ENCODE measurements around the gene LRP1B. TPM values are rescaled to one million over a fixed set of nuclear protein-coding genes. Genes with fewer than 3 reads are reported as not detected.

Gene LRP1B
- total RNA-seq, 1 experiment from 2014 or later = not detected

- H3K36me3 ChIP-seq = no peaks in the 10 kb centered on the region
- DNase-seq = no peak
- H3K27me3 ChIP-seq = no peaks in the 10 kb centered on the region
- no peak overlapping the region for H3K4me3 ChIP-seq
- H3K9me3 ChIP-seq = no peaks in the 10 kb centered on the region
Observed at GRCh38 chr2:141589314-141589713, 541.5 kb downstream of the LRP1B start.

GRCh38 chr2:141586985-141587384 is 543.8 kb downstream of the LRP1B start:
- H3K9me3 ChIP-seq = no peaks in the 10 kb centered on the region
- DNase-seq = no peak
- no peaks in the 10 kb centered on the region for H3K27me3 ChIP-seq
- H3K4me3 ChIP-seq = no peak overlapping the region
- H3K36me3 ChIP-seq = no peaks in the 10 kb centered on the region

- no peak for DNase-seq
- Histone ChIP-seq H3K9me3 (no peaks in the 10 kb centered on the region), H3K36me3 (no peaks in the 10 kb centered on the region), H3K4me3 (no peak overlapping the region), H3K27me3 (no peaks in the 10 kb centered on the region)
Observed at GRCh38 chr2:141582213-141582612, 548.6 kb downstream of the LRP1B start.

- DNase-seq = no peak
- Histone ChIP-seq H3K36me3 (no peaks in the 10 kb centered on the region), H3K27me3 (no peaks in the 10 kb centered on the region), H3K9me3 (no peaks in the 10 kb centered on the region), H3K4me3 (no peak overlapping the region)
Observed at GRCh38 chr2:141579071-141579470, 551.7 kb downstream of the LRP1B start.

- no peaks in the 10 kb centered on the region for H3K36me3 ChIP-seq
- no peaks in the 10 kb centered on the region for H3K9me3 ChIP-seq
- DNase-seq = no peak
- H3K4me3 ChIP-seq = no peak overlapping the region
- no peaks in the 10 kb centered on the region for H3K27me3 ChIP-seq
Observed at GRCh38 chr2:141570474-141571131, 560.2 kb downstream of the LRP1B start.

GRCh38 chr2:141569941-141570340 is 560.9 kb downstream of the LRP1B start:
- Histone ChIP-seq H3K9me3 (no peaks in the 10 kb centered on the region), H3K4me3 (no peak overlapping the region), H3K36me3 (no peaks in the 10 kb centered on the region), H3K27me3 (no peaks in the 10 kb centered on the region)
- no peak for DNase-seq

- no peaks in the 10 kb centered on the region for H3K27me3 ChIP-seq
- no peak overlapping the region for H3K4me3 ChIP-seq
- H3K36me3 ChIP-seq = no peaks in the 10 kb centered on the region
- no peaks in the 10 kb centered on the region for H3K9me3 ChIP-seq
- DNase-seq = no peak
Observed at GRCh38 chr2:141565597-141565996, 565.2 kb downstream of the LRP1B start.

- Histone ChIP-seq H3K4me3 (no peak overlapping the region), H3K36me3 (no peaks in the 10 kb centered on the region), H3K27me3 (no peaks in the 10 kb centered on the region), H3K9me3 (no peaks in the 10 kb centered on the region)
- no peak for DNase-seq
Observed at GRCh38 chr2:141560723-141561122, 570.1 kb downstream of the LRP1B start.

- Histone ChIP-seq H3K4me3 (no peak overlapping the region), H3K36me3 (no peaks in the 10 kb centered on the region), H3K9me3 (no peaks in the 10 kb centered on the region), H3K27me3 (no peaks in the 10 kb centered on the region)
- peak; percentile 52 for DNase-seq
Observed at GRCh38 chr2:141557329-141558095, 573.3 kb downstream of the LRP1B start.

GRCh38 chr2:141555876-141556470 is 574.8 kb downstream of the LRP1B start:
- no peak overlapping the region for H3K4me3 ChIP-seq
- H3K9me3 ChIP-seq = no peaks in the 10 kb centered on the region
- no peaks in the 10 kb centered on the region for H3K27me3 ChIP-seq
- no peaks in the 10 kb centered on the region for H3K36me3 ChIP-seq
- DNase-seq = peak; percentile 10

- H3K27me3 ChIP-seq = no peaks in the 10 kb centered on the region
- DNase-seq = no peak
- no peak overlapping the region for H3K4me3 ChIP-seq
- no peaks in the 10 kb centered on the region for H3K9me3 ChIP-seq
- no peaks in the 10 kb centered on the region for H3K36me3 ChIP-seq
Observed at GRCh38 chr2:141554810-141555209, 576.0 kb downstream of the LRP1B start.

- DNase-seq = no peak
- Histone ChIP-seq H3K36me3 (no peaks in the 10 kb centered on the region), H3K9me3 (no peaks in the 10 kb centered on the region), H3K4me3 (no peak overlapping the region), H3K27me3 (no peaks in the 10 kb centered on the region)
Observed at GRCh38 chr2:141534666-141535362, 596.0 kb downstream of the LRP1B start.

- H3K4me3 ChIP-seq = no peak overlapping the region
- DNase-seq = no peak
- no peaks in the 10 kb centered on the region for H3K27me3 ChIP-seq
- H3K36me3 ChIP-seq = no peaks in the 10 kb centered on the region
- H3K9me3 ChIP-seq = no peaks in the 10 kb centered on the region
Observed at GRCh38 chr2:141529659-141530058, 601.2 kb downstream of the LRP1B start.

GRCh38 chr2:141528990-141529389 is 601.8 kb downstream of the LRP1B start:
- no peak for DNase-seq
- no peaks in the 10 kb centered on the region for H3K36me3 ChIP-seq
- H3K27me3 ChIP-seq = no peaks in the 10 kb centered on the region
- no peaks in the 10 kb centered on the region for H3K9me3 ChIP-seq
- H3K4me3 ChIP-seq = no peak overlapping the region

- no peak overlapping the region for H3K4me3 ChIP-seq
Observed at GRCh38 chr2:141526760-141527159, 604.1 kb downstream of the LRP1B start.

GRCh38 chr2:141524777-141525176 is 606.0 kb downstream of the LRP1B start:
- Histone ChIP-seq H3K36me3 (no peaks in the 10 kb centered on the region), H3K4me3 (no peak overlapping the region), H3K27me3 (no peaks in the 10 kb centered on the region), H3K9me3 (no peaks in the 10 kb centered on the region)
- no peak for DNase-seq

More at GRCh38 chr2:141526760-141527159, 604.1 kb downstream of the LRP1B start:
- H3K9me3 ChIP-seq = no peaks in the 10 kb centered on the region
- no peak for DNase-seq
- H3K36me3 ChIP-seq = no peaks in the 10 kb centered on the region
- H3K27me3 ChIP-seq = no peaks in the 10 kb centered on the region

- no peak for DNase-seq
- no peaks in the 10 kb centered on the region for H3K9me3 ChIP-seq
- H3K27me3 ChIP-seq = no peaks in the 10 kb centered on the region
- no peak overlapping the region for H3K4me3 ChIP-seq
- H3K36me3 ChIP-seq = no peaks in the 10 kb centered on the region
Observed at GRCh38 chr2:141523199-141523598, 607.6 kb downstream of the LRP1B start.

Measured in MG63 (cell line).